DND-41 (cell line): ENCODE results near the gene PCDHB4.
"Not testable (repeated sequence)": the region's sequence is repeated elsewhere in the genome, so short reads cannot be mapped to it uniquely, and the experiment has no call there.

Experiments used
- ATAC-seq: fragments of 200-7000 bp; cut with Tn5 transposase; 3 replicates; pipeline ENCODE4 v1.9.1; 2021; ENCODE audit warnings: low read depth; ENCODE audit not compliant: insufficient read depth
- DNase-seq: peaks from one replicate; pipeline ENCODE4 v3.0.0-alpha.2; 2020
- H2AFZ ChIP-seq: 2 replicates; pipeline ENCODE4 v1.6.0; 2012; ENCODE audit warnings: low read depth, low read length
- H3K27ac ChIP-seq: 2 replicates; pipeline ENCODE4 v1.5.1; 2012; ENCODE audit warnings: low read length, inconsistent platforms
- H3K27me3 ChIP-seq: fragments of 200-600 bp; sonication (generic); 2 replicates; pipeline ENCODE4 v1.6.0; 2012; ENCODE audit warnings: low read length, mild to moderate bottlenecking, inconsistent platforms; ENCODE audit not compliant: insufficient read depth, poor library complexity
- H3K36me3 ChIP-seq: 2 replicates; pipeline ENCODE4 v1.5.1; 2012; ENCODE audit warnings: low read length, inconsistent platforms; ENCODE audit not compliant: insufficient read depth
- H3K4me1 ChIP-seq: 2 replicates; pipeline ENCODE4 v1.5.1; 2012; ENCODE audit warnings: mild to moderate bottlenecking, low read length; ENCODE audit not compliant: insufficient read depth
- H3K4me2 ChIP-seq: 2 replicates; pipeline ENCODE4 v1.6.0; 2012; ENCODE audit warnings: mild to moderate bottlenecking, moderate library complexity, low read length, inconsistent platforms; ENCODE audit not compliant: insufficient read depth
- H3K4me3 ChIP-seq, 2 experiments: fragments of 200-600 bp in 1 of 2; shearing (Covaris generic) in 1 of 2; 2 replicates each; pipeline ENCODE4 v1.5.1; 2012 to 2016; ENCODE audit warnings: inconsistent platforms in 2 of 2, low read length in 2 of 2, mild to moderate bottlenecking in 2 of 2, low read depth in 1 of 2, moderate library complexity in 1 of 2
- H3K79me2 ChIP-seq: 2 replicates; pipeline ENCODE4 v1.6.0; 2012; ENCODE audit warnings: low read length, inconsistent platforms; ENCODE audit not compliant: insufficient read depth
- H3K9ac ChIP-seq: 2 replicates; pipeline ENCODE4 v1.6.0; 2012; ENCODE audit warnings: low read depth, mild to moderate bottlenecking, inconsistent platforms, low read length, moderate library complexity
- H3K9me3 ChIP-seq: 2 replicates; pipeline ENCODE4 v1.5.1; 2012; ENCODE audit warnings: low read length, moderate library complexity, mild to moderate bottlenecking, inconsistent platforms; ENCODE audit not compliant: insufficient read depth, severe bottlenecking
- H4K20me1 ChIP-seq: 2 replicates; pipeline ENCODE4 v1.6.0; 2012; ENCODE audit warnings: low read length; ENCODE audit not compliant: insufficient read depth
- EZH2 ChIP-seq: IDR thresholded peaks from 3 replicates; pipeline ENCODE4 v1.6.1; 2012; ENCODE audit warnings: borderline replicate concordance, low read depth, mild to moderate bottlenecking, moderate library complexity, low read length, inconsistent platforms; ENCODE audit not compliant: severe bottlenecking
- TF ChIP-seq, protein P1 (sequence below): IDR thresholded peaks from 2 replicates; pipeline ENCODE4 v1.5.1; 2012; ENCODE audit warnings: borderline replicate concordance, low read length, moderate library complexity, mild to moderate bottlenecking; ENCODE audit not compliant: poor library complexity, severe bottlenecking; ENCODE audit errors: extremely low read depth

The PCDHB4 gene

DNA sequence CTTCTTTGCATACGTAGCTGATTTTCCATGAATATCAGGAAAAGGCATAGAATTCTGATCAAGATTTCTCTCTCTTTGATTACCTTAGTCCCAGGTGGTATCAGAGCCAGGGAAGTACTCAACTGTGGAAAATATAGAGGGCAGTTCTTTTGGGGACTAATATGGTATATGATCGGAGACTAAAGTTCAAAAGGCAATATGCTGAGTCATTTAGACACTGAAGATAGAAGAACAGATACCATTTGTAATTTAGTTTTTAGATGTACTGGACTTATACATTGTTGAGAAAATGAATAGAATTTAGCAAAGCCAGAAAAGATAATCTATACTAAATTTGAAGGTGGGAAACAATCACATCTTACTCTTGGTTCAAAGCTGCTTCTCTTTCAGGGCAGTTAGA lies 16.3 kb upstream of the PCDHB4 start:
- no peaks in the 10 kb centered on the region for H3K4me1 ChIP-seq
- H3K27ac ChIP-seq = no peak overlapping the region
- no peak overlapping the region for H3K4me2 ChIP-seq
- no peaks in the 10 kb centered on the region for H3K27me3 ChIP-seq
- no peak overlapping the region for H3K4me3 ChIP-seq
- H3K79me2 ChIP-seq = no peaks in the 10 kb centered on the region
- H4K20me1 ChIP-seq = no peaks in the 10 kb centered on the region
- no peak overlapping the region for H2AFZ ChIP-seq
- H3K36me3 ChIP-seq = no peaks in the 10 kb centered on the region
- TF ChIP-seq EZH2 = no peak
- TF ChIP-seq, protein P1, sequence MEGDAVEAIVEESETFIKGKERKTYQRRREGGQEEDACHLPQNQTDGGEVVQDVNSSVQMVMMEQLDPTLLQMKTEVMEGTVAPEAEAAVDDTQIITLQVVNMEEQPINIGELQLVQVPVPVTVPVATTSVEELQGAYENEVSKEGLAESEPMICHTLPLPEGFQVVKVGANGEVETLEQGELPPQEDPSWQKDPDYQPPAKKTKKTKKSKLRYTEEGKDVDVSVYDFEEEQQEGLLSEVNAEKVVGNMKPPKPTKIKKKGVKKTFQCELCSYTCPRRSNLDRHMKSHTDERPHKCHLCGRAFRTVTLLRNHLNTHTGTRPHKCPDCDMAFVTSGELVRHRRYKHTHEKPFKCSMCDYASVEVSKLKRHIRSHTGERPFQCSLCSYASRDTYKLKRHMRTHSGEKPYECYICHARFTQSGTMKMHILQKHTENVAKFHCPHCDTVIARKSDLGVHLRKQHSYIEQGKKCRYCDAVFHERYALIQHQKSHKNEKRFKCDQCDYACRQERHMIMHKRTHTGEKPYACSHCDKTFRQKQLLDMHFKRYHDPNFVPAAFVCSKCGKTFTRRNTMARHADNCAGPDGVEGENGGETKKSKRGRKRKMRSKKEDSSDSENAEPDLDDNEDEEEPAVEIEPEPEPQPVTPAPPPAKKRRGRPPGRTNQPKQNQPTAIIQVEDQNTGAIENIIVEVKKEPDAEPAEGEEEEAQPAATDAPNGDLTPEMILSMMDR = no peak
- no peak overlapping the region for H3K9ac ChIP-seq
- H3K9me3 ChIP-seq = no peaks in the 10 kb centered on the region
- ATAC-seq (no peak), DNase-seq (no peak)

DNA sequence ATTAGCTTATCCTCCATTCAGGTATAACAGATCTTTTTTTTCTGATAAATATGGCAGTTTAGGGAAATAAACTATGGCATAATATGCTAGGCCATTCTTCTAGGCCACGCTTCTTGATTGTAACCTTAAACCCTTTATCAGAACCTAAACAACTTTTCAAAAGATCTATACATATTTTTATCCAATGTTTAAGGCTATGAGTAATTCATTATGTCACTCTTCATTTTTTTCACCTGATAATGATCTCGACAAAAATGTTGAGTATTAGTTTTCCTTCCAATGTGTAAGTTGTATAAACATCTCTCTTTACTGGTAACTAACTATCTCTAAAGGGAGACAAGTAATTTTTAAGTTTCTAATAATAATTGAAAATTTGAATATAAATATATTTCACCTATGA lies 2.4 kb upstream of the PCDHB4 start:
- no peak overlapping the region for H3K4me2 ChIP-seq
- no peaks in the 10 kb centered on the region for H4K20me1 ChIP-seq
- H3K4me3 ChIP-seq = no peak overlapping the region
- no peaks in the 10 kb centered on the region for H3K27me3 ChIP-seq
- no peak overlapping the region for H2AFZ ChIP-seq
- no peaks in the 10 kb centered on the region for H3K4me1 ChIP-seq
- ATAC-seq = no peak
- H3K36me3 ChIP-seq = no peaks in the 10 kb centered on the region
- H3K27ac ChIP-seq = no peak overlapping the region
- no peaks in the 10 kb centered on the region for H3K9me3 ChIP-seq
- H3K9ac ChIP-seq = no peak overlapping the region
- no peaks in the 10 kb centered on the region for H3K79me2 ChIP-seq
- no peak for DNase-seq
- no peak for TF ChIP-seq EZH2
- TF ChIP-seq, protein P1 = no peak

DNA sequence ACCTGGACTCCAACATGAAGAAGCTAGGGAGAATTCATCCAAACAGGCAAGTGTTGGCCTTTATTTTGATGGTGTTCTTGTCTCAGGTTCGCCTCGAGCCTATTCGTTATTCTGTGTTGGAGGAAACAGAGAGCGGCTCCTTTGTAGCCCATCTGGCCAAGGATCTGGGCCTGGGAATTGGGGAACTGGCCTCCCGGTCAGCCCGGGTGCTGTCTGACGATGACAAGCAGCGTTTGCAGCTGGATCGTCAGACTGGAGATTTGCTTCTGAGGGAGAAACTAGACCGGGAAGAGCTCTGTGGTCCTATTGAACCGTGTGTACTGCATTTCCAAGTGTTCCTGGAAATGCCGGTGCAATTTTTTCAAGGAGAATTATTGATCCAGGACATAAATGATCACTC lies 367 bp downstream of the PCDHB4 start:
- no peak overlapping the region for H3K4me3 ChIP-seq
- H3K4me2 ChIP-seq = no peak overlapping the region
- no peaks in the 10 kb centered on the region for H3K9me3 ChIP-seq

DNA sequence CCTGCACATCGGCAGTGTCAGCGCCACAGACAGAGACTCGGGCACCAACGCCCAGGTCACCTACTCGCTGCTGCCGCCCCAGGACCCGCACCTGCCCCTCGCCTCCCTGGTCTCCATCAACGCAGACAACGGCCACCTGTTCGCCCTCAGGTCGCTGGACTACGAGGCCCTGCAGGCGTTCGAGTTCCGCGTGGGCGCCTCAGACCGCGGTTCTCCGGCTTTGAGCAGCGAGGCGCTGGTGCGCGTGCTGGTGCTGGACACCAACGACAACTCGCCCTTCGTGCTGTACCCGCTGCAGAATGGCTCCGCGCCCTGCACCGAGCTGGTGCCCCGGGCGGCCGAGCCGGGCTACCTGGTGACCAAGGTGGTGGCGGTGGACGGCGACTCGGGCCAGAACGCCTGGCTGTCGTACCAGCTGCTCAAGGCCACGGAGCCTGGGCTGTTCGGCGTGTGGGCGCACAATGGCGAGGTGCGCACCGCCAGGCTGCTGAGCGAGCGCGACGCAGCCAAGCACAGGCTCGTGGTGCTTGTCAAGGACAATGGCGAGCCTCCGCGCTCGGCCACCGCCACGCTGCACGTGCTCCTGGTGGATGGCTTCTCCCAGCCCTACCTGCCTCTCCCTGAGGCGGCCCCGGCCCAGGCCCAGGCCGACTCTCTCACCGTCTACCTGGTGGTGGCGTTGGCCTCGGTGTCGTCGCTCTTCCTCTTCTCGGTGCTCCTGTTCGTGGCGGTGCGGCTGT lies 1.9 kb downstream of the PCDHB4 start:
- not testable (repeated sequence) for H3K9ac ChIP-seq, H3K79me2 ChIP-seq, H3K4me3 ChIP-seq

More for the DNA sequence above, 367 bp downstream of the PCDHB4 start:
- Histone ChIP-seq H4K20me1 (no peaks in the 10 kb centered on the region), H3K27me3 (no peaks in the 10 kb centered on the region), H3K79me2 (no peaks in the 10 kb centered on the region), H2AFZ (no peak overlapping the region), H3K36me3 (no peaks in the 10 kb centered on the region), H3K9ac (no peak overlapping the region), H3K4me1 (no peaks in the 10 kb centered on the region), H3K27ac (no peak overlapping the region)
- no peak for TF ChIP-seq EZH2
- TF ChIP-seq, protein P1 = no peak
- no peak for DNase-seq
- no peak for ATAC-seq

More for the DNA sequence above, 1.9 kb downstream of the PCDHB4 start:
- not testable (repeated sequence) for H3K9me3 ChIP-seq, H3K27ac ChIP-seq, H3K36me3 ChIP-seq, H2AFZ ChIP-seq, H3K4me1 ChIP-seq, DNase-seq, ATAC-seq, H3K27me3 ChIP-seq, H4K20me1 ChIP-seq, H3K4me2 ChIP-seq
